Tibial nerve (tissue), 4 donors: Measurements from ENCODE around the gene MATN4. TPM values are rescaled to one million over a fixed set of nuclear protein-coding genes. Genes with fewer than 3 reads are reported as not detected.

Experiments used
- DNase-seq, 2 donors: peaks; one replicate each; pipeline ENCODE4 v3.0.0-alpha.2; 2019; ENCODE audit warnings: low spot score in 2 of 2
- H3K27ac ChIP-seq, 4 donors: fragments of 200-600 bp; sonication (generic) in 3 of 4; one replicate each; pipeline ENCODE4 v1.5.1; 2017 to 2019; ENCODE audit warnings: mild to moderate bottlenecking in 1 of 4
- H3K27me3 ChIP-seq, 2 donors: fragments of 200-600 bp; sonication (generic) in 1 of 2; one replicate each; pipeline versions ENCODE4 v1.5.1 to v1.6.0; 2017 to 2019
- H3K36me3 ChIP-seq, 3 donors: fragments of 200-600 bp; sonication (generic); one replicate each; pipeline ENCODE4 v1.5.1; 2018 to 2019
- H3K4me1 ChIP-seq, 4 donors: fragments of 200-600 bp; sonication (generic) in 3 of 4; one replicate each; pipeline ENCODE4 v1.5.1; 2017 to 2019
- H3K4me3 ChIP-seq, 4 donors: fragments of 200-600 bp; sonication (generic) in 3 of 4; one replicate each; pipeline ENCODE4 v1.5.1; 2017 to 2019; ENCODE audit warnings: mild to moderate bottlenecking in 1 of 4, moderate library complexity in 1 of 4
- H3K9me3 ChIP-seq, 4 donors: fragments of 200-600 bp; sonication (generic) in 3 of 4; one replicate each; pipeline ENCODE4 v1.5.1; 2017 to 2019
- CTCF ChIP-seq, 5 experiments: fragments of 200-600 bp in 3 of 5; fragments of 450-650 bp in 2 of 5; sonication (generic) in 3 of 5; IDR thresholded peaks; one replicate each; pipeline ENCODE4 v1.5.1; 2016 to 2019; ENCODE audit warnings: antibody characterized with exemption in 5 of 5, mild to moderate bottlenecking in 3 of 5, moderate library complexity in 2 of 5
- EP300 ChIP-seq, 2 donors: sonication (generic); formaldehyde crosslinking; IDR thresholded peaks; one replicate each; pipeline ENCODE4 v1.6.1; 2017; ENCODE audit warnings: antibody characterized with exemption in 2 of 2, mild to moderate bottlenecking in 1 of 2
- POLR2A ChIP-seq, 2 donors: fragments of 450-650 bp; IDR thresholded peaks; one replicate each; pipeline ENCODE4 v1.6.1; 2017; ENCODE audit warnings: antibody characterized with exemption in 2 of 2, mild to moderate bottlenecking in 2 of 2, moderate library complexity in 2 of 2
- WGBS, 2 donors: methylation state at CpG; one replicate each; pipeline ENCODE4 v1.1.5; 2018; 5-methylcytosine and 5-hydroxymethylcytosine counted together
- total RNA-seq, 4 donors: library from RNA; depleted of rRNA; stranded (reverse); fragments of >200 nt; gene quantifications; one replicate each; pipeline ENCODE4 v1.1.0, GENCODE V29; 2016

The MATN4 gene
- total RNA-seq, 4 donors from 2014 or later = not detected

DNA sequence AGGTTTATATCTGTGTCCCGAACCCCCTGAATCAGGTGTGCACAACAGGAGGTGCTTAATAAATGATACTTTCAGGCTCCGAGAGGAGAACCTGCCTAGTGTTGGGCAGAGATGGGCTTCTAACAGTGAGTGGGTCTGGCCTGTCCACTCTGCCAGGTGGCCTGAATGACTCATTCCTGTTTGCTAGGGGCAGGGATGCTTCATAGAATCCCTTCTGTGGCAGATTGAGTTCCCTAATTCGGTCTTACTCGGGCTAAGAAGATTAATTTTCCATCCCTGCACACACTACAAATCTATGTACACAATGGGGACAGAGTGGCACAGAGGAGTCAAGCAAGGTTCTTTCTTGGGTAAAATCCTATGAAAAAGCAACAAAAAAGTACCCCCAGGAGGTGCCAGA, 20.4 kb upstream of the MATN4 start:
- DNase-seq = no peak
- TF ChIP-seq POLR2A (IDR thresholded peaks at IDR 0.05) = no peak
- no peak for TF ChIP-seq EP300 (IDR thresholded peaks at IDR 0.05)
- no peak for TF ChIP-seq CTCF (IDR thresholded peaks at IDR 0.05)
- WGBS, 2 donors = 94 to 95% methylated on average over 4 of the region's 4 CpGs
- no peaks in the 10 kb centered on the region for H3K27me3 ChIP-seq
- no peaks in the 10 kb centered on the region for H3K9me3 ChIP-seq
- H3K36me3 ChIP-seq = peaks cover 0 to 83% (median 9%) of the 10 kb centered on the region in 3 donors
- no peak overlapping the region for H3K27ac ChIP-seq
- H3K4me3 ChIP-seq = no peak overlapping the region
- H3K4me1 ChIP-seq = no peaks in the 10 kb centered on the region

GRCh38 chr20:45325371-45325770, 17.3 kb upstream of the MATN4 start:
- Histone ChIP-seq H3K4me1 (peaks cover 0 to 2% (median 0%) of the 10 kb centered on the region in 4 donors), H3K9me3 (no peaks in the 10 kb centered on the region), H3K4me3 (no peak overlapping the region), H3K36me3 (peaks cover 0 to 55% (median 9%) of the 10 kb centered on the region in 3 donors), H3K27me3 (no peaks in the 10 kb centered on the region), H3K27ac (no peak overlapping the region)
- WGBS, 2 donors = 47 to 60% methylated on average over 5 to 6 of the region's 6 CpGs
- TF ChIP-seq CTCF (IDR thresholded peaks at IDR 0.05) (no peak), EP300 (IDR thresholded peaks at IDR 0.05) (no peak), POLR2A (IDR thresholded peaks at IDR 0.05) (no peak)
- DNase-seq = no peak

- Histone ChIP-seq H3K4me1 (peaks cover 0 to 9% (median 2%) of the 10 kb centered on the region in 4 donors), H3K4me3 (no peak overlapping the region), H3K9me3 (no peaks in the 10 kb centered on the region), H3K36me3 (peaks cover 0 to 38% (median 2%) of the 10 kb centered on the region in 3 donors), H3K27me3 (no peaks in the 10 kb centered on the region), H3K27ac (peak overlapping the region in 2 of 4 donors; percentile 23 to 35)
- no peak for TF ChIP-seq CTCF (IDR thresholded peaks at IDR 0.05)
- no peak for TF ChIP-seq EP300 (IDR thresholded peaks at IDR 0.05)
- no peak for TF ChIP-seq POLR2A (IDR thresholded peaks at IDR 0.05)
- no peak for DNase-seq
Observed at GRCh38 chr20:45323731-45324130, 15.6 kb upstream of the MATN4 start.

GRCh38 chr20:45322952-45323383, 14.9 kb upstream of the MATN4 start:
- peak in 1 of 2 donors; percentile 53 for DNase-seq
- TF ChIP-seq EP300 (IDR thresholded peaks at IDR 0.05) = peak; percentile 33 to 53
- no peak for TF ChIP-seq POLR2A (IDR thresholded peaks at IDR 0.05)
- TF ChIP-seq CTCF (IDR thresholded peaks at IDR 0.05) = peak; percentile 25 to 66 (median 34)
- peaks cover 0 to 9% (median 2%) of the 10 kb centered on the region in 4 donors for H3K4me1 ChIP-seq
- H3K27ac ChIP-seq = peak overlapping the region in 2 of 4 donors; percentile 13 to 23
- WGBS, 2 donors = 43 to 58% methylated on average over 6 to 7 of the region's 7 CpGs
- H3K4me3 ChIP-seq = no peak overlapping the region
- peaks cover 0 to 31% (median 0%) of the 10 kb centered on the region in 3 donors for H3K36me3 ChIP-seq
- no peaks in the 10 kb centered on the region for H3K27me3 ChIP-seq
- no peaks in the 10 kb centered on the region for H3K9me3 ChIP-seq

- Histone ChIP-seq H3K36me3 (peaks cover 0 to 15% (median 0%) of the 10 kb centered on the region in 3 donors), H3K27me3 (peaks cover 0 to 10% of the 10 kb centered on the region in 2 donors), H3K27ac (no peak overlapping the region), H3K4me1 (peaks cover 0 to 15% (median 2%) of the 10 kb centered on the region in 4 donors), H3K9me3 (no peaks in the 10 kb centered on the region), H3K4me3 (no peak overlapping the region)
- TF ChIP-seq CTCF (IDR thresholded peaks at IDR 0.05) (no peak), EP300 (IDR thresholded peaks at IDR 0.05) (no peak), POLR2A (IDR thresholded peaks at IDR 0.05) (no peak)
- DNase-seq = no peak
- 80 to 88% methylated on average over 5 of the region's 5 CpGs for WGBS, 2 donors
Observed at GRCh38 chr20:45320948-45321595, 13.0 kb upstream of the MATN4 start.
